ENCODE measurements around the gene STAB1.
A peak's percentile ranks its signal among the peaks of the same experiment; 100 is the strongest.

DNA sequence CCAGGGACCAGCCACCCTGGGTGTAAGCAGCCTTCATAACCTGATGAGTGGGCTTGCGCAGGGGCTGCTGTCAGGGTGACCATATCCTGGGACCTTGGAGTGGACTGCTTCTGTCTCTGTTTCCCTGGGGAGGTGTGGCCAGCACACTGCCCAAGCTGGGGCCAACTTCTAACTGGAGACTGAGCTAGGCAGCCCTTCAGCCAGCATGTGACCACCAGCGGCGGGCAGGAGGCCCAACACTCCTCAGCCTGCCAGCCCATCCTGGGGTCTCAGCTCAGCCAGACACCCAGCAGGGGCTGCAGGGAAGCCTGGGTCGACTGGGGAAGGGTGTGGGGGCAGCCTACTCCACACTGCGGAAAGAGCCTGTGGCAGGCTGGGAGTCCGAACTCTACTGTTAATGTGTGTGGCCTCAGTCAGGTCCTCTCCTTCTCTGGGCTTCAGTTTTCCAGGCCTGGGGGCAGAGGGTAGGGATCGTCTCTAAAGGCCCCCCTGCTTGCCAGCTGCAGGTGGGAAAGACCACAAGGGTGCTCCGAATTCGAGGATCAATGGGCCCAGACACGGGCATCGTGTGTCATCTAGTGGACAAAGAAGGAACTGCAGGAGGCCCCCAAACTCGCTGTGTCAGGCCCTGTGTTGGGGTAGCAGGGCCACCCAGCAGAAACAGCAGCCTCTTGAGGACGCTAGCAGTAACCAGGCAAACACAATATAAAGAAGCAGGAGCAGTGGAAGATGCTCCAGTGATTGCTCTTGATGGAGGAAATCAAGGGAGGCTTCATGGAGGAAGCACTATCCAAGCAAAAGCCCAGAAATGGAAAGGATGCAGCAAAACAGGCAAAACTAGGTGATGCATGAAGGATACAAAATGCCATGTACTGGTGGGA is 48.3 kb upstream of the STAB1 start:
- TF ChIP-seq, protein P1, sequence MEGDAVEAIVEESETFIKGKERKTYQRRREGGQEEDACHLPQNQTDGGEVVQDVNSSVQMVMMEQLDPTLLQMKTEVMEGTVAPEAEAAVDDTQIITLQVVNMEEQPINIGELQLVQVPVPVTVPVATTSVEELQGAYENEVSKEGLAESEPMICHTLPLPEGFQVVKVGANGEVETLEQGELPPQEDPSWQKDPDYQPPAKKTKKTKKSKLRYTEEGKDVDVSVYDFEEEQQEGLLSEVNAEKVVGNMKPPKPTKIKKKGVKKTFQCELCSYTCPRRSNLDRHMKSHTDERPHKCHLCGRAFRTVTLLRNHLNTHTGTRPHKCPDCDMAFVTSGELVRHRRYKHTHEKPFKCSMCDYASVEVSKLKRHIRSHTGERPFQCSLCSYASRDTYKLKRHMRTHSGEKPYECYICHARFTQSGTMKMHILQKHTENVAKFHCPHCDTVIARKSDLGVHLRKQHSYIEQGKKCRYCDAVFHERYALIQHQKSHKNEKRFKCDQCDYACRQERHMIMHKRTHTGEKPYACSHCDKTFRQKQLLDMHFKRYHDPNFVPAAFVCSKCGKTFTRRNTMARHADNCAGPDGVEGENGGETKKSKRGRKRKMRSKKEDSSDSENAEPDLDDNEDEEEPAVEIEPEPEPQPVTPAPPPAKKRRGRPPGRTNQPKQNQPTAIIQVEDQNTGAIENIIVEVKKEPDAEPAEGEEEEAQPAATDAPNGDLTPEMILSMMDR (IDR thresholded peaks at IDR 0.05; ENCODE audit: insufficient read depth, low read length): peak; percentile 99
- no peak for TF ChIP-seq GABPA (IDR thresholded peaks at IDR 0.05; ENCODE audit: low read depth)
- TF ChIP-seq POLR2AphosphoS5 (IDR thresholded peaks at IDR 0.05; ENCODE audit: low read depth): no peak
- TF ChIP-seq, protein P2, sequence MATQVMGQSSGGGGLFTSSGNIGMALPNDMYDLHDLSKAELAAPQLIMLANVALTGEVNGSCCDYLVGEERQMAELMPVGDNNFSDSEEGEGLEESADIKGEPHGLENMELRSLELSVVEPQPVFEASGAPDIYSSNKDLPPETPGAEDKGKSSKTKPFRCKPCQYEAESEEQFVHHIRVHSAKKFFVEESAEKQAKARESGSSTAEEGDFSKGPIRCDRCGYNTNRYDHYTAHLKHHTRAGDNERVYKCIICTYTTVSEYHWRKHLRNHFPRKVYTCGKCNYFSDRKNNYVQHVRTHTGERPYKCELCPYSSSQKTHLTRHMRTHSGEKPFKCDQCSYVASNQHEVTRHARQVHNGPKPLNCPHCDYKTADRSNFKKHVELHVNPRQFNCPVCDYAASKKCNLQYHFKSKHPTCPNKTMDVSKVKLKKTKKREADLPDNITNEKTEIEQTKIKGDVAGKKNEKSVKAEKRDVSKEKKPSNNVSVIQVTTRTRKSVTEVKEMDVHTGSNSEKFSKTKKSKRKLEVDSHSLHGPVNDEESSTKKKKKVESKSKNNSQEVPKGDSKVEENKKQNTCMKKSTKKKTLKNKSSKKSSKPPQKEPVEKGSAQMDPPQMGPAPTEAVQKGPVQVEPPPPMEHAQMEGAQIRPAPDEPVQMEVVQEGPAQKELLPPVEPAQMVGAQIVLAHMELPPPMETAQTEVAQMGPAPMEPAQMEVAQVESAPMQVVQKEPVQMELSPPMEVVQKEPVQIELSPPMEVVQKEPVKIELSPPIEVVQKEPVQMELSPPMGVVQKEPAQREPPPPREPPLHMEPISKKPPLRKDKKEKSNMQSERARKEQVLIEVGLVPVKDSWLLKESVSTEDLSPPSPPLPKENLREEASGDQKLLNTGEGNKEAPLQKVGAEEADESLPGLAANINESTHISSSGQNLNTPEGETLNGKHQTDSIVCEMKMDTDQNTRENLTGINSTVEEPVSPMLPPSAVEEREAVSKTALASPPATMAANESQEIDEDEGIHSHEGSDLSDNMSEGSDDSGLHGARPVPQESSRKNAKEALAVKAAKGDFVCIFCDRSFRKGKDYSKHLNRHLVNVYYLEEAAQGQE (IDR thresholded peaks at IDR 0.05; ENCODE audit: insufficient replicate concordance, low read depth): no peak

Data from HL-60 (cell line).